Sigmoid colon (tissue), 7 donors: ENCODE data around the gene ZNF276. TPM values are rescaled to one million over a fixed set of nuclear protein-coding genes. Genes with fewer than 3 reads are reported as not detected.
A peak's percentile ranks its signal among the peaks of the same experiment; 100 is the strongest.

Experiments
- DNase-seq: peaks from one replicate; pipeline ENCODE4 v3.0.0-alpha.2; 2019
- H3K27ac ChIP-seq, 4 donors: fragments of 200-600 bp; sonication (generic); one replicate each; pipeline ENCODE4 v1.5.1; 2016 to 2019; ENCODE audit warnings: mild to moderate bottlenecking in 1 of 4
- H3K27me3 ChIP-seq, 3 donors: fragments of 200-600 bp; sonication (generic); one replicate each; pipeline ENCODE4 v1.5.1; 2019; ENCODE audit warnings: mild to moderate bottlenecking in 1 of 3
- H3K36me3 ChIP-seq, 4 donors: fragments of 200-600 bp; sonication (generic); one replicate each; pipeline ENCODE4 v1.5.1; 2016 to 2019
- H3K4me1 ChIP-seq, 4 donors: fragments of 200-600 bp; sonication (generic); one replicate each; pipeline ENCODE4 v1.5.1; 2017 to 2019
- H3K4me3 ChIP-seq, 4 donors: fragments of 200-600 bp; sonication (generic); one replicate each; pipeline ENCODE4 v1.5.1; 2017 to 2019; ENCODE audit warnings: mild to moderate bottlenecking in 2 of 4, moderate library complexity in 1 of 4
- H3K9me3 ChIP-seq, 4 donors: fragments of 200-600 bp in 3 of 4; sonication (generic) in 3 of 4; one replicate each; pipeline versions ENCODE4 v1.5.1 to v1.6.1; 2013 to 2019
- EP300 ChIP-seq, 4 donors: sonication (generic); formaldehyde crosslinking; IDR thresholded peaks; one replicate each; pipeline ENCODE4 v1.6.1; 2017; ENCODE audit warnings: antibody characterized with exemption in 4 of 4
- POLR2A ChIP-seq, 2 donors: fragments of 450-650 bp; IDR thresholded peaks; one replicate each; pipeline ENCODE4 v1.6.1; 2016; ENCODE audit warnings: antibody characterized with exemption in 2 of 2, mild to moderate bottlenecking in 2 of 2, moderate library complexity in 2 of 2
- POLR2AphosphoS5 ChIP-seq, 4 donors: sonication (generic); formaldehyde crosslinking; IDR thresholded peaks; one replicate each; pipeline ENCODE4 v1.6.1; 2017; ENCODE audit warnings: antibody characterized with exemption in 4 of 4
- WGBS, 2 donors: extraction: QIAGEN DNeasy Blood & Tissue Kit; methylation state at CpG; one replicate each; pipeline ENCODE4 v1.1.7; 2013; 5-methylcytosine and 5-hydroxymethylcytosine counted together
- intact Hi-C: fragments of 100-400 bp; cut with DNase I; formaldehyde crosslinking; loops from one replicate; pipeline ENCODE4 v1.15.1; 2023
- polyA plus RNA-seq, 3 donors: library from polyadenylated mRNA; stranded (reverse); fragments of 200-250 nt; gene quantifications; one replicate each; pipeline ENCODE4 v1.2.3, GENCODE V29; 2013
- total RNA-seq, 4 donors: library from RNA; depleted of rRNA; stranded (reverse); fragments of >200 nt; gene quantifications; one replicate each; pipeline ENCODE4 v1.1.0, GENCODE V29; 2016
- TF ChIP-seq, protein P1 (sequence below), 4 experiments: fragments of 450-650 bp in 3 of 4; fragments of 200-600 bp in 1 of 4; IDR thresholded peaks; one replicate each; pipeline ENCODE4 v1.5.1; 2016 to 2019; ENCODE audit warnings: antibody characterized with exemption in 4 of 4, mild to moderate bottlenecking in 3 of 4, moderate library complexity in 2 of 4
- donor health status: healthy with polysubstance abuse.
- donor health status: Bipolar disorder and iron deficiency.
- donor health status: healthy.

The ZNF276 gene
- total and polyA plus RNA-seq, 7 donors: 7.2 to 32.3 (median 14.6) TPM

DNA sequence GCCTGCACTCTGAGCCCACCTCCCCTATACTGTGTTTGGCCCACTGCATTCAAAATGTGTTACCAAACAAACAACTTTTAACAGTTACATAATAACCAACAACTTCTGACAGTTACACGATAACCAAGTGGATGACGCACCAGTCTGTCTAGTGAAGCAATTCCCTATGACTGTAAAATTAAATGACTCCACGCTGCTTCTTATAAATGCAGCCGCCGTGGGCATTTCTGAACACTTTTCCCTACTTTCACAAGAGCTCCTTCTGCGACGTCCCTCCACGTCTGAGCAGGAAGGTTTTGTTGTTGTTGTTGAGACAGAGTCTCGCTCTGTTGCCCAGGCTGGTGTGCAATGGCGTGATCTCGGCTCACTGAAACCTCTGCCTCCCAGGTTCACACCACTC, 27.6 kb downstream of the ZNF276 start:
- WGBS, 2 donors: 93 to 96% methylated on average over 11 of the region's 11 CpGs
- TF ChIP-seq EP300 (IDR thresholded peaks at IDR 0.05) (no peak), POLR2A (IDR thresholded peaks at IDR 0.05) (no peak), POLR2AphosphoS5 (IDR thresholded peaks at IDR 0.05) (no peak)
- TF ChIP-seq, protein P1, sequence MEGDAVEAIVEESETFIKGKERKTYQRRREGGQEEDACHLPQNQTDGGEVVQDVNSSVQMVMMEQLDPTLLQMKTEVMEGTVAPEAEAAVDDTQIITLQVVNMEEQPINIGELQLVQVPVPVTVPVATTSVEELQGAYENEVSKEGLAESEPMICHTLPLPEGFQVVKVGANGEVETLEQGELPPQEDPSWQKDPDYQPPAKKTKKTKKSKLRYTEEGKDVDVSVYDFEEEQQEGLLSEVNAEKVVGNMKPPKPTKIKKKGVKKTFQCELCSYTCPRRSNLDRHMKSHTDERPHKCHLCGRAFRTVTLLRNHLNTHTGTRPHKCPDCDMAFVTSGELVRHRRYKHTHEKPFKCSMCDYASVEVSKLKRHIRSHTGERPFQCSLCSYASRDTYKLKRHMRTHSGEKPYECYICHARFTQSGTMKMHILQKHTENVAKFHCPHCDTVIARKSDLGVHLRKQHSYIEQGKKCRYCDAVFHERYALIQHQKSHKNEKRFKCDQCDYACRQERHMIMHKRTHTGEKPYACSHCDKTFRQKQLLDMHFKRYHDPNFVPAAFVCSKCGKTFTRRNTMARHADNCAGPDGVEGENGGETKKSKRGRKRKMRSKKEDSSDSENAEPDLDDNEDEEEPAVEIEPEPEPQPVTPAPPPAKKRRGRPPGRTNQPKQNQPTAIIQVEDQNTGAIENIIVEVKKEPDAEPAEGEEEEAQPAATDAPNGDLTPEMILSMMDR (IDR thresholded peaks at IDR 0.05): no peak

DNA sequence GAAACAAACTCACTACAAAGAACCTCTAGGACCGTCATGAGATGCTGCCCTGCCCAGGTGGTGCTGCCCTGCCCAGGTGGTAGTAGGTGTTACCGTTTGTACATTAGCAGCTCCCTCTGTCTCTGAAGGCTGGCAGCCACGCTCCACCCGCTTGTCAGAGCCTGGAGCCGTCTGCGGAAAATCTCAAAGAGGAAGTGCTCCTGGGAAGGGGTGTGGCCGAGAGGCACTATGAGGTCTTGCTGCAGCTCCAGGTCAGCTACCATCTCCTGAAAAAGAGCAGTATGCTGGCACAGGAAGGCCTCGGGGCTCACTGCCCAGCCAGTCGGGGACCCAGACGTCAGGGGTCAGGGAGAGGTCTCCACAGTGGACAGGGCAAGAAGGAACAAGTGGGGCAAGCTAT, 28.3 kb downstream of the ZNF276 start:
- Histone ChIP-seq H3K27ac (no peak overlapping the region), H3K27me3 (no peaks in the 10 kb centered on the region), H3K36me3 (no peaks in the 10 kb centered on the region), H3K9me3 (no peaks in the 10 kb centered on the region), H3K4me1 (no peaks in the 10 kb centered on the region), H3K4me3 (no peak overlapping the region)
- intact Hi-C loops: no loop called here
- 24 to 47% methylated on average over 10 of the region's 10 CpGs for WGBS, 2 donors
- no peak for DNase-seq
- TF ChIP-seq EP300 (IDR thresholded peaks at IDR 0.05) (no peak), POLR2AphosphoS5 (IDR thresholded peaks at IDR 0.05) (no peak), POLR2A (IDR thresholded peaks at IDR 0.05) (no peak)
- TF ChIP-seq, protein P1 (IDR thresholded peaks at IDR 0.05): no peak

More for the DNA sequence above, 27.6 kb downstream of the ZNF276 start:
- H3K36me3 ChIP-seq: no peaks in the 10 kb centered on the region
- H3K27me3 ChIP-seq: no peaks in the 10 kb centered on the region
- intact Hi-C loops: no loop called here
- no peak for DNase-seq
- H3K4me1 ChIP-seq: no peaks in the 10 kb centered on the region
- H3K4me3 ChIP-seq: no peak overlapping the region
- H3K9me3 ChIP-seq: no peaks in the 10 kb centered on the region
- no peak overlapping the region for H3K27ac ChIP-seq

DNA sequence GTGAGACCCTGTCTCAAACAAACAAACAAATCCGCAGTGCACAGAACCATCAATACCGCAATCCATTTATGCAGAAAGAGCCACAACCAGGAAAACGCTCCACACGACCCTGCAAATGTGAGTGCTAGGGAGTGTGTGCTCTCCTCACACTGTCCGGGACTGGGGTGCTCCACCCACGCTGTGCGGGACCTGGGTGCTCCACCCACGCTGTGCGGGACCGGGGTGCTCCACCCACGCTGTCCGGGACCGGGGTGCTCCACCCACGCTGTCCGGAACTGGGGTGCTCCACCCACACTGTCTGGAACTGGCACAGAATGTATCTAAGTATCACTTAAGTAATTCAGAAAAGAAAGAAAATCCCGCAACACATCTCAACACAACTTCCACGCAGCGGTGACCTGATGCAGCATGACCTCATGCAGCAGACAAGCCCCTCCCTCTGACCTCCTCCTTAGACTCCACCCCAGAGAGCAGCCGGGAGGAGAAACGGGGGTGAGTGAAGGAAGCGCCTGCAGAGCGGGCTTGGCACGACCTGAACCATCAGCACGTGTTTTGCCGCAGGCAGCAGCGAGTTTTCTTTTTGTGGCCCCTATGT, 38.5 kb downstream of the ZNF276 start:
- Histone ChIP-seq H3K27ac (no peak overlapping the region), H3K4me3 (no peak overlapping the region), H3K27me3 (no peaks in the 10 kb centered on the region), H3K4me1 (no peaks in the 10 kb centered on the region), H3K36me3 (no peaks in the 10 kb centered on the region), H3K9me3 (no peaks in the 10 kb centered on the region)
- DNase-seq: no peak
- WGBS, 2 donors: 85 to 91% methylated on average over 26 of the region's 26 CpGs
- intact Hi-C loops: no loop called here
- TF ChIP-seq POLR2A (IDR thresholded peaks at IDR 0.05) (no peak), EP300 (IDR thresholded peaks at IDR 0.05) (no peak), POLR2AphosphoS5 (IDR thresholded peaks at IDR 0.05) (no peak)
- TF ChIP-seq, protein P1 (IDR thresholded peaks at IDR 0.05): no peak

DNA sequence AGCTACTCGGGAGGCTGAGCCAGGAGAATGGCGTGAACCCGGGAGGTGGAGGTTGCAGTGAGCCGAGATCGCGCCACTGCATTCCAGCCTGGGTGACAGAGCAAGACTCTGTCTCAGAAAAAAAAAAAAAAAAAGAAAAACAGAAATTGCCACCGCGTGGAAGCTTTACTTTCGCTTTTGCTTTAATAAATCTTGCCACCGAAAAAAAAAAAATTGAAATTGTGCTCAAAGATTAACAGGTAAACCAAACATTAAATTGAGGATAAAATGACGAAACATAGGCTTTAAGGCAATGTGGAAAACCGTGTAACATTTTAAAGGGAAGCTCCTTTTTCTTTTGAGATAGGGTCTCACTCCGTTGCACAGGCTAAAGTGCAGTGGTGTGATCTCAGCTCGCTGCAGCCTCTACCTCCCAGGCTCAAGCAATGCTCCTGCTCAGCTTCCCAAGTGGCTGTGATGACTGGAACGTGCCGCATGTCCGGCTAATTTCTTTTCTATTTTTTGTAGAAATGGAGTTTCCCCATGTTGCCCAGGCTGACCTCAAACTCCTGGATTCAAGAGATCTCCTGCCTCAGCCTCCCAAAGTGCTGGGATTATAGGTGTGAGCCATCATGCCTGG, 40.1 kb downstream of the ZNF276 start:
- H3K4me1 ChIP-seq: no peaks in the 10 kb centered on the region
- TF ChIP-seq, protein P1 (IDR thresholded peaks at IDR 0.05): no peak
- TF ChIP-seq POLR2AphosphoS5 (IDR thresholded peaks at IDR 0.05) (no peak), POLR2A (IDR thresholded peaks at IDR 0.05) (no peak), EP300 (IDR thresholded peaks at IDR 0.05) (no peak)
- no peak for DNase-seq
- no peaks in the 10 kb centered on the region for H3K9me3 ChIP-seq
- no peaks in the 10 kb centered on the region for H3K36me3 ChIP-seq
- H3K4me3 ChIP-seq: peak overlapping the region in 1 of 4 donors; percentile 4
- intact Hi-C loops: no loop called here
- WGBS, 2 donors: 61 to 82% methylated on average over 17 of the region's 17 CpGs
- H3K27ac ChIP-seq: no peak overlapping the region
- H3K27me3 ChIP-seq: no peaks in the 10 kb centered on the region
